Breast epithelium (tissue), 3 donors: ENCODE data around the gene ERICH3.

Experiments used
- CTCF ChIP-seq, 3 donors: fragments of 450-650 bp; IDR thresholded peaks; one replicate each; pipeline ENCODE4 v1.5.1; 2016 to 2017; ENCODE audit warnings: antibody characterized with exemption in 3 of 3, mild to moderate bottlenecking in 3 of 3, moderate library complexity in 3 of 3
- POLR2A ChIP-seq: fragments of 450-650 bp; IDR thresholded peaks from one replicate; pipeline ENCODE4 v1.6.1; 2016; ENCODE audit warnings: antibody characterized with exemption, mild to moderate bottlenecking, moderate library complexity

GRCh38 chr1:74549932-74550331, 123.7 kb downstream of the ERICH3 start:
- no peak for TF ChIP-seq POLR2A
- TF ChIP-seq CTCF (IDR thresholded peaks at IDR 0.05) = no peak
